ENCODE measurements around the gene CSF2RB. TPM values are rescaled to one million over a fixed set of nuclear protein-coding genes. Genes with fewer than 3 reads are reported as not detected.

Gene CSF2RB
- total and polyA plus RNA-seq, 10 of the 15 experiments (the other 5 are each of a cell fraction or from before 2014, with no cell fraction given): 0.82 to 12.5 (median 5.4) TPM

DNA sequence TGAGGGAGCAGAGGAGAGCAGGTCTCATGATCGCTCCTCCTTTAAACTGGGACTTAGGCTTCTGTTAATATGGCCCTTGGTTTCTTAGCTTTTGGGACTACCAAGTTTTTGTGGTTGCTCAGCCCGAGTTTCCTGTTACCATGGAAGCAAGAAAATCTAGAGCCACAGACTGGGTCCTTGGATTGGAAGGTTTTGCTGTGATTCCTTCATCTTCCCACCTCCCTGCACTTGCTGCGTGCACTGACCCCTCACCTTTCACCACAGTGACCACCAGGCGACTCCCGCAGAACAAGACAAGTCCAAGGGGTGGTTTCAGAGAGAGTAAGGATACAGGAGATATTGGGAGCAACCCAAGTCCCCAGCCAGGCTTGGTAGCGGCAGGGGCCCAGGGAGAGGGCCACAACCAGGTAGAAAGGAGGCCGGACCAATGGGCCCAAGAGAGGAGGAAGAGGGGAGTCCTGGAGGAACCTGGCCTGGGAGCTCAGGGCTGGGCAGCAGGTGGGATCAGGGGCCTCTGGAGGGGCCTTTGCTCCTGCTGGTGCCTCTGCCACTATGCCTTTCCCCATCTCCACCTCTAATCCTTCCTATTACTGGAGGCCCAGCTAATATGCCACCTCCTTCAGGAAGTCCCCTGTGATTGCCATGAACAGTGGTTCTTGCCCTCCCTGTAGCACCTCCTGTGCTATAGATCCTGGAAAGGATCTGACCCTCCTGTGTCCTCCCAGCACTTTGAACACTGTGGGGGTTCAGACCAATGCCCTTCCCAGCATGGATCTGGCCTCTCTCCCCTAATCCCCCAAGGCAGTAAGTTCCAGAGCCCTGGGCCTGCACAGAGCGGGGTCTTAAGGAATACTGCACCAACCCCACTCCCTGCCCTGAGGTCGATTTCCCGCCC, 21.2 kb downstream of the CSF2RB start:
- SMC1A ChIA-PET (ENCODE audit: uncharacterized antibody, unreplicated experiment): no interaction called here
- DNase-seq (ENCODE audit: low read depth, low spot score) (no peak), FAIRE-seq (no peak), ATAC-seq (no peak)
- Histone ChIP-seq H3K4me2 (ENCODE audit: control insufficient read depth, insufficient read depth) (no peak overlapping the region), H3K9ac (ENCODE audit: control insufficient read depth, insufficient read depth, low read length) (no peak overlapping the region), H3K36me3 (ENCODE audit: control insufficient read depth in 2 of 2, insufficient read depth in 2 of 2, low read length in 1 of 2) (peaks cover 0 to 2% of the 10 kb centered on the region in 2 experiments; a peak in 2 of 4 replicates), H3K4me3 (no peak overlapping the region), H3K4me1 (ENCODE audit: control insufficient read depth, insufficient read depth, low read length) (no peaks in the 10 kb centered on the region; the same call in 1 of the 2 replicates), H4K20me1 (ENCODE audit: control insufficient read depth, insufficient read depth) (no peaks in the 10 kb centered on the region), H3K27ac (ENCODE audit: control insufficient read depth, insufficient read depth) (no peak overlapping the region), H3K27me3 (replicated peaks in 1 of 2; ENCODE audit: control insufficient read depth in 2 of 2, insufficient read depth in 2 of 2, low read length in 1 of 2) (no peaks in the 10 kb centered on the region), H3K79me2 (ENCODE audit: control insufficient read depth, insufficient read depth, low read length) (no peaks in the 10 kb centered on the region), H2AFZ (ENCODE audit: control insufficient read depth, low read depth, low read length) (no peak overlapping the region), H3K9me3 (replicated peaks; ENCODE audit: control insufficient read depth, insufficient read depth, low read length) (no peaks in the 10 kb centered on the region)
- CTCF ChIA-PET: no interaction called here
- BruUV-seq (replicated peaks): no TSS peak
- in situ Hi-C loops (cut with MboI): no loop called here
- intact Hi-C loops (cut with micrococcal nuclease; ENCODE audit: unreplicated experiment): no loop called here
- RAD21 ChIA-PET (ENCODE audit: unreplicated experiment): interaction anchor here (0.6 kb wide), 1 partner anchor 45 kb away, joined by 3 read pairs; no protein-coding TSS in a partner anchor
- POLR2A ChIA-PET: interaction anchor here (0.5 kb wide), 1 partner anchor 115 kb away, joined by 5 read pairs; no protein-coding TSS in a partner anchor
- TF ChIP-seq CEBPB (IDR thresholded peaks at IDR 0.05; ENCODE audit: borderline replicate concordance in 1 of 2, low read depth in 2 of 2, low read length in 2 of 2): no peak
- no peak for TF ChIP-seq TCF3 (IDR thresholded peaks at IDR 0.05; ENCODE audit: borderline replicate concordance, insufficient read depth, low read depth, low read length)
- TF ChIP-seq, protein P1, sequence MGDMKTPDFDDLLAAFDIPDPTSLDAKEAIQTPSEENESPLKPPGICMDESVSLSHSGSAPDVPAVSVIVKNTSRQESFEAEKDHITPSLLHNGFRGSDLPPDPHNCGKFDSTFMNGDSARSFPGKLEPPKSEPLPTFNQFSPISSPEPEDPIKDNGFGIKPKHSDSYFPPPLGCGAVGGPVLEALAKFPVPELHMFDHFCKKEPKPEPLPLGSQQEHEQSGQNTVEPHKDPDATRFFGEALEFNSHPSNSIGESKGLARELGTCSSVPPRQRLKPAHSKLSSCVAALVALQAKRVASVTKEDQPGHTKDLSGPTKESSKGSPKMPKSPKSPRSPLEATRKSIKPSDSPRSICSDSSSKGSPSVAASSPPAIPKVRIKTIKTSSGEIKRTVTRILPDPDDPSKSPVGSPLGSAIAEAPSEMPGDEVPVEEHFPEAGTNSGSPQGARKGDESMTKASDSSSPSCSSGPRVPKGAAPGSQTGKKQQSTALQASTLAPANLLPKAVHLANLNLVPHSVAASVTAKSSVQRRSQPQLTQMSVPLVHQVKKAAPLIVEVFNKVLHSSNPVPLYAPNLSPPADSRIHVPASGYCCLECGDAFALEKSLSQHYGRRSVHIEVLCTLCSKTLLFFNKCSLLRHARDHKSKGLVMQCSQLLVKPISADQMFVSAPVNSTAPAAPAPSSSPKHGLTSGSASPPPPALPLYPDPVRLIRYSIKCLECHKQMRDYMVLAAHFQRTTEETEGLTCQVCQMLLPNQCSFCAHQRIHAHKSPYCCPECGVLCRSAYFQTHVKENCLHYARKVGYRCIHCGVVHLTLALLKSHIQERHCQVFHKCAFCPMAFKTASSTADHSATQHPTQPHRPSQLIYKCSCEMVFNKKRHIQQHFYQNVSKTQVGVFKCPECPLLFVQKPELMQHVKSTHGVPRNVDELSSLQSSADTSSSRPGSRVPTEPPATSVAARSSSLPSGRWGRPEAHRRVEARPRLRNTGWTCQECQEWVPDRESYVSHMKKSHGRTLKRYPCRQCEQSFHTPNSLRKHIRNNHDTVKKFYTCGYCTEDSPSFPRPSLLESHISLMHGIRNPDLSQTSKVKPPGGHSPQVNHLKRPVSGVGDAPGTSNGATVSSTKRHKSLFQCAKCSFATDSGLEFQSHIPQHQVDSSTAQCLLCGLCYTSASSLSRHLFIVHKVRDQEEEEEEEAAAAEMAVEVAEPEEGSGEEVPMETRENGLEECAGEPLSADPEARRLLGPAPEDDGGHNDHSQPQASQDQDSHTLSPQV (IDR thresholded peaks at IDR 0.05): no peak
- no peak for TF ChIP-seq HDGF (IDR thresholded peaks at IDR 0.05)
- TF ChIP-seq RUNX3 (IDR thresholded peaks at IDR 0.05; ENCODE audit: low read length): no peak
- no peak for TF ChIP-seq KDM1A (IDR thresholded peaks at IDR 0.05; ENCODE audit: borderline replicate concordance)
- no peak for TF ChIP-seq YY1 (IDR thresholded peaks at IDR 0.05; ENCODE audit: low read depth, low read length)
- no peak for TF ChIP-seq PAX8 (IDR thresholded peaks at IDR 0.05)
- TF ChIP-seq, protein P2, sequence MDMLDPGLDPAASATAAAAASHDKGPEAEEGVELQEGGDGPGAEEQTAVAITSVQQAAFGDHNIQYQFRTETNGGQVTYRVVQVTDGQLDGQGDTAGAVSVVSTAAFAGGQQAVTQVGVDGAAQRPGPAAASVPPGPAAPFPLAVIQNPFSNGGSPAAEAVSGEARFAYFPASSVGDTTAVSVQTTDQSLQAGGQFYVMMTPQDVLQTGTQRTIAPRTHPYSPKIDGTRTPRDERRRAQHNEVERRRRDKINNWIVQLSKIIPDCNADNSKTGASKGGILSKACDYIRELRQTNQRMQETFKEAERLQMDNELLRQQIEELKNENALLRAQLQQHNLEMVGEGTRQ (IDR thresholded peaks at IDR 0.05; ENCODE audit: borderline replicate concordance, low read depth, low read length): no peak
- no peak for TF ChIP-seq HDAC6 (IDR thresholded peaks at IDR 0.05; ENCODE audit: unreplicated experiment)
- 75% methylated on average over 10 of the region's 10 CpGs for WGBS (ENCODE audit: insufficient coverage, insufficient replicate concordance, low lambda C conversion rate, missing lambda C conversion rate)

All from GM12878 (cell line).